ENCODE data around the gene TNFAIP8. TPM values are rescaled to one million over a fixed set of nuclear protein-coding genes. Genes with fewer than 3 reads are reported as not detected.
"Not testable (repeated sequence)": the region's sequence is repeated elsewhere in the genome, so short reads cannot be mapped to it uniquely, and the experiment has no call there.

The TNFAIP8 gene
- total RNA-seq, 1 donor from 2014 or later, result 34.4 TPM

GRCh38 chr5:119409235-119409815, 53.5 kb downstream of the TNFAIP8 start:
- Histone ChIP-seq H3K4me3 (no peak overlapping the region), H3K36me3 (no peaks in the 10 kb centered on the region), H3K27ac (no peak overlapping the region), H3K9me3 (no peaks in the 10 kb centered on the region), H3K4me1 (peaks cover 15% of the 10 kb centered on the region), H3K27me3 (no peaks in the 10 kb centered on the region)
- TF ChIP-seq POLR2A (IDR thresholded peaks at IDR 0.05) (no peak), POLR2AphosphoS5 (IDR thresholded peaks at IDR 0.05; ENCODE audit: insufficient read depth in 1 of 2, low read depth in 1 of 2) (no peak), CTCF (IDR thresholded peaks at IDR 0.05) (no peak)
- intact Hi-C loops (cut with DNase I), result no loop called here
- DNase-seq (ENCODE audit: extremely low spot score in 2 of 2), result no peak

DNA sequence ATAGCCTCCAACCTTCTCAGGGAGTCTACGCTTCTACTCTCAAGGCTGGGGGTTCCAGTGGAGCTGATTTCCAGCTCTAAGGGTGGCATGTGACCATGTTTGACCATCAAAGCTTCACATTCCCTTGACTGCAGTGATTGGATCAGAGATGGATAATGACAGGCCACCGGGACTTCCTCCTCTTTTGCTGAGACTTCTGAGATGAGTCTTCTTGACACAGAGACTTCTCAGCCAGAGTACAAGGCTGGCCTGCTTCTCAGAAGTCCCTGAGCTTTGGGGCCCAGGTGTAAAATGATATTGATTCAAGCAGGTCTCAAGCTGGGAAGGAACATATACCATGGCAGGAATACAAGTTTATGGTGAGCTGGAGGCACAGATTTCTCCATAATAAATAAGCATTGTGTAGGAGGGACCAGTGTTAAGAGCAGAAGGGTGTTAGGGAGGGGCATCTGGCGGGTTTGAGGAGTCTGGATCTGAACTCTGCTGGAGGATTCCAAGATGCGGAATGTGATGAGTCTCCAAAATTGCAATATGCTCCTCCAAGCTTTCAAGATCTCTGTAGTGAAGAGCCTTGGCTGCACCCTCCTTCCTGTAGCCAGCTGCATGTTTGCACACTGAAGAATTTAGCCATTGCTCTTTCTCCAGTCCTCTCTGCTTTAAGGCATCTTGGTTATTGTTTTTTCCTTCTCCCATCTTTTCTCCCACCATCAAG, 54.8 kb downstream of the TNFAIP8 start:
- H3K9me3 ChIP-seq, result no peaks in the 10 kb centered on the region
- peak overlapping the region; percentile 78 for H3K27ac ChIP-seq
- intact Hi-C loops (cut with DNase I), result loop anchor here (5.0 to 10.0 kb wide), 2 partner anchors 146 to 423 kb away; partner anchors contain the start of gene DTWD2
- no peaks in the 10 kb centered on the region for H3K27me3 ChIP-seq
- peaks cover 15% of the 10 kb centered on the region for H3K4me1 ChIP-seq
- no peaks in the 10 kb centered on the region for H3K36me3 ChIP-seq
- no peak for DNase-seq (ENCODE audit: extremely low spot score in 2 of 2)
- TF ChIP-seq POLR2AphosphoS5 (IDR thresholded peaks at IDR 0.05; ENCODE audit: insufficient read depth in 1 of 2, low read depth in 1 of 2), result no peak
- TF ChIP-seq POLR2A (IDR thresholded peaks at IDR 0.05), result no peak
- no peak for TF ChIP-seq CTCF (IDR thresholded peaks at IDR 0.05)
- H3K4me3 ChIP-seq, result no peak overlapping the region

DNA sequence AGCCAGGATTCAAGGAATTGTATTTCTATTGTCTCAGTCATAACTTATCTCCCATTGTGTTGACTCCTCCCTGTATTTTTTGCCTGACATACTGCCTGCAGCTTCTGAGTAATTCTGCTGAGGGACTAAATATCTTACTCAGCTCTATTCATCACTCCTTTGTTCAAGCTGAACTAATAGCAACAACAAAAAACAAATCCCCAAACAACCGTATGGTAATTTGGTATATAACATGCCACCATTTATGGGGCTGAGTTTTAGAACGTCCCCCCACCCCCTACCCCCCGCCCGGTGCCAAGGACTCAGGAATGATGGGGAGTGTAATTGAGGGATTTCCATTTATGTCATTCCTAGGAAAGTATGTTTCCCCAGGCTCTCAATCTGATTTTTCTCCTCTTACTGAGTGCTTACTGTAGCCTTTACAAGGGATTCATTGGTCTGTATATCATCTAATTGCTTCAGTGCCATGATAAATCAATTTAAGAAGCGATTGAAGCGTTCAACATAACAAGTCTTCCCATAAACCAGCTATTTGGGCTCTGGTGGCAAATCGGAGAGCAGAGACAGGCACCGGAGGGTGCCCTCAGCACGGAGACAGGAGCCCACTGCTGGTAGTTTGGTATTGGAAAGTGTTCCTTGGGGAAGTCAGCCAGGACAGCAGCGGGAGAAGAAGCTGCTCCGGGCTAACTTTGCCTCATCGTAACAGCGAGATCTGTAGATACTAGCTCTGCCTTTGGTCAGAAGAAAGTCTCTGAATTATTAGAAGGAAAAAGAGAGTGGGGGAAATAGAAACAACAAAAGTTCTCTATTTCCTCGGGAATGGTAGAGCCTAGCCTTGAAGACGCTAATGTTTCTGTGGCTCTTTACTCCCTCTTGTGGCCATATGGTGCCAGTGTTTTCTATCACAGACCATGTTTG, 55.8 kb downstream of the TNFAIP8 start:
- H3K4me3 ChIP-seq, result peak overlapping the region; percentile 40 to 43
- DNase-seq (ENCODE audit: extremely low spot score in 2 of 2), result no peak
- TF ChIP-seq POLR2AphosphoS5 (IDR thresholded peaks at IDR 0.05; ENCODE audit: insufficient read depth in 1 of 2, low read depth in 1 of 2), result peak in 1 of 2 donors; percentile 8
- peak; percentile 95 to 97 (median 96) for TF ChIP-seq CTCF (IDR thresholded peaks at IDR 0.05)
- no peak for TF ChIP-seq POLR2A (IDR thresholded peaks at IDR 0.05)
- H3K9me3 ChIP-seq, result no peaks in the 10 kb centered on the region
- H3K36me3 ChIP-seq, result no peaks in the 10 kb centered on the region
- H3K27ac ChIP-seq, result peak overlapping the region; percentile 78
- H3K4me1 ChIP-seq, result peaks cover 15% of the 10 kb centered on the region
- intact Hi-C loops (cut with DNase I), result loop anchor here (5.0 to 10.0 kb wide), 2 partner anchors 147 to 424 kb away; partner anchors contain the start of gene DTWD2
- no peaks in the 10 kb centered on the region for H3K27me3 ChIP-seq

- TF ChIP-seq POLR2AphosphoS5 (IDR thresholded peaks at IDR 0.05; ENCODE audit: insufficient read depth in 1 of 2, low read depth in 1 of 2) (no peak), CTCF (IDR thresholded peaks at IDR 0.05) (no peak), POLR2A (IDR thresholded peaks at IDR 0.05) (no peak)
- no peaks in the 10 kb centered on the region for H3K36me3 ChIP-seq
- H3K9me3 ChIP-seq, result no peaks in the 10 kb centered on the region
- H3K4me1 ChIP-seq, result peaks cover 15% of the 10 kb centered on the region
- H3K27me3 ChIP-seq, result no peaks in the 10 kb centered on the region
- H3K27ac ChIP-seq, result no peak overlapping the region
- DNase-seq (ENCODE audit: extremely low spot score in 2 of 2), result no peak
- H3K4me3 ChIP-seq, result peak overlapping the region in 1 of 2 donors; percentile 43
- intact Hi-C loops (cut with DNase I), result loop anchor here (5.0 to 10.0 kb wide), 2 partner anchors 148 to 425 kb away; partner anchors contain the start of gene DTWD2
Measured at GRCh38 chr5:119412279-119413227, 56.7 kb downstream of the TNFAIP8 start.

GRCh38 chr5:119414124-119414734, 58.4 kb downstream of the TNFAIP8 start:
- intact Hi-C loops (cut with DNase I), result loop anchor here (5.0 to 10.0 kb wide), 2 partner anchors 149 to 427 kb away; partner anchors contain the start of gene DTWD2
- not testable (repeated sequence) for H3K36me3 ChIP-seq; H3K4me3 ChIP-seq; H3K27ac ChIP-seq; DNase-seq (ENCODE audit: extremely low spot score in 2 of 2); H3K9me3 ChIP-seq; H3K27me3 ChIP-seq
- peaks cover 16% of the 10 kb centered on the region for H3K4me1 ChIP-seq

Measured in vagina (tissue), 2 donors.